ENCODE data around the gene RAP1GAP.

Gene RAP1GAP

DNA sequence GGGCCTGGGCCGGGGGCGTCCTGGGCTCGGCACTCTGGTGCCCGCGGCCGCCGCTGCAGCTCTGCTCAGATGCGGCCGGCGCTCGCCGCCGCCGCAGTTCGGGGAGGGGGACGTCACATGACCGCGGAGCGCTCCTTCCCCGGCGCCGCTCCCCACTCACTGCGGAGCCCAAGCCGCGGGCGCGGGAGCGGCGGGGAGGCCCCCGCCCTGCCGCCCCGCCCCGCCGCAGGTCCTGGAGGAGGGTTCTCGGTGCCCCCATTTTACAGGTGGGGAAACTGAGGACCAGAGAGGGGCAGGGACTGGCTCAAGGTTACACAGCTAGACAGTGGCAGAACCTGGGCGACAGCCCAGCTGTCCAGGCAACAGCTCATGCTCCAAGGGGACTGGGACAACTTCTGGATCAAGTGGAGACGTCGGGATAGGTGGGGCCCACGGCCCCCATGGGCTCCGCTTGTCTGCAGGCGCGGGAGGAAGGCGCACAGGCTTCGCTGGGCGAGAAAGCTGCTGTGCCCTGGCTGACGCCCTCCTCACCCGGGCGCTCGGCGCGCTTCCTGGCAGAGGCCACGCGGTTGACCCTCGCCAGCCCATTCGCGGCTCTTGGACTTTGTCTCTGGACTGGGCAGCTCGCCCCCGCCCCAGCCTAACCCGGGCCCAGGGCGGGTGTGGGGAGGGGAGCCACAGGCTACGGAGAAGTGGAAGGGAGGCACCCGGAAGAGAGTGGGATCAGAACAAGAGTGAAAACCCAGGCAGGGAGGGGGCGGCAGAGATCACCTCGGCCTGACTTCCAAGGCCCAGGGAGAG lies at the start of gene RAP1GAP:
Gene RAP1GAP, minus strand, starts transcription at position 100 of the 801 bp plus-strand sequence. CDS start 49,325 bp downstream, outside the sequence.
- Mint-ChIP-seq H3K27ac (no peak within 1 kb of the TSS), H3K4me3 (peak within 1 kb of the TSS; percentile 67), H3K27me3 (peaks cover 28% of the 10 kb centered on the region), H3K36me3 (ENCODE audit: low read depth) (no peaks in the 10 kb centered on the region), H3K9me3 (no peaks in the 10 kb centered on the region), H3K4me1 (ENCODE audit: low read depth) (peaks cover 7% of the 10 kb centered on the region)

DNA sequence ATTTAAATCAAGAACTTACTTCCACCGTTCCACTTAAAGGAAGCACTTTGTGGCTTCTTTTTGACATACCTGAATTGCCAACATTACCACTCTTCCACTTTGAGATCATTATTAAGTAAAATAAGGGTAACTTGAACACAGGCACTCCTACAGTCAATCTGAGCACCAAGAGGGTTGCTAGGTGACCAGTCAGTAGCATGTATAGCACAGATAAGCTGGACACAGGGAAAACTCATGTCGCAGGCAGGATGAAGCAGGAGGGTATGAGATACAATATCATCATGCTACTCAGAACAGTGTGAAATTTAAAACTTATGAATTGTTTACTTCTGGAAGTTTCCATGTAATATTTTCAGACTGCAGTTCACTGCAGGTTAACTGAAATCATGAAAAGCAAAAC lies 47.0 kb upstream of the RAP1GAP start:
- Mint-ChIP-seq H3K27ac (no peak overlapping the region), H3K27me3 (no peaks in the 10 kb centered on the region), H3K9me3 (no peaks in the 10 kb centered on the region), H3K4me3 (no peak overlapping the region), H3K4me1 (ENCODE audit: low read depth) (no peaks in the 10 kb centered on the region), H3K36me3 (ENCODE audit: low read depth) (peaks cover 65% of the 10 kb centered on the region)

DNA sequence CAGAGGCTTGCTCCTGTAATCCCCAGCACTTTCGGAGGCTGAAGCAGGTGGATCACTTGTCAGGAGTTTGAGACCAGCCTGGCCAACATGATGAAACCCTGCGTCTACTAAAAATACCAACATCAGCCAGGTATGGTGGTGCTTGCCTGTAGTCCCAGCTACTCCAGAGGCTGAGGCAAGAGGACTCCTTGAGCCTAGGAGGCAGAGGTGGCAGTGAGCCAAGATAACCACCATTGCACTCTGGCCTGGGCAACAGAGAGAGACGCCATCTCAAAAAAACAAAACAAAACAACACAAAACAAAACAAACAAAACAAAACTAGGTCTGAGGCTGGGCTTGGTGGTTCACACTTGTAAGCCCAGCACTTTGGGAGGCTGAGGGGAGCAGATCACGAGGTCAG lies 38.7 kb upstream of the RAP1GAP start:
- Mint-ChIP-seq H3K27me3 (no peaks in the 10 kb centered on the region), H3K36me3 (ENCODE audit: low read depth) (peaks cover 54% of the 10 kb centered on the region), H3K27ac (no peak overlapping the region), H3K4me1 (ENCODE audit: low read depth) (peaks cover 4% of the 10 kb centered on the region), H3K4me3 (no peak overlapping the region), H3K9me3 (no peaks in the 10 kb centered on the region)

DNA sequence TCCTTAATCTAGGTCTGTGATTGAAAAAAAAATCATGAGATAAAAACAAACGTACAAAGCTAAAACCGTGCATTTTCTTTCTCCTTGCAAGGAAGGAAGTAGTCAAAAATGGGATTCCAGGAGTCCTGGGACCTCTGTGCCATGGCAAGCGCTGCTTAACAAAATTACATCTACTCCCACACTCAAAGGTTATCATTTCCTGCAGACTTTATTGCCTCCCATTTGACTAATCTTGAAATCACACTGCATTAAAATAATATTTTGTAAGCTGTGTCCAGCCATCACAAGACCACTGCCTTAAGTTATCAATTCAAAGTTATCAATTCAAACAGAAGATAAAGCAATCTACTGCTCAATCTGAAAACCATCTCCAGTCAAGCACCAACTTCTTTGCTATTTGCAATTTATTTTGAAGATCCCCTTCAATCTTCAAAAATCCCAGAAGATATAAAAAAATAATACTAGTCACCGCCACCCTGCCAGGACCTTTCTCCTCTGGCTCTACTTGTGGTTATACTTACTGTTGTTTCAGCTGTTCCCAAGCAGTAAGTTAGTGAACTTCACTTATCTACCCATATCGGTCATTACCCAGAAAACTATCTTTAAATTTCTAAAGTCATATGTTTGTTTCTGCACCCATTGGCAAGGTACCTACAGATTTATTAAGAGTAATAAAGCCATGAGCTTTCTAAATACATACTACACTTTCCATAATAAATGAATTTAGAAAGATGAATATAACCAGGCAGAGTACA lies 38.1 kb upstream of the RAP1GAP start:
- H3K27me3 Mint-ChIP-seq = no peaks in the 10 kb centered on the region
- H3K4me1 Mint-ChIP-seq (ENCODE audit: low read depth) = peaks cover 4% of the 10 kb centered on the region
- no peaks in the 10 kb centered on the region for H3K9me3 Mint-ChIP-seq
- peaks cover 54% of the 10 kb centered on the region for H3K36me3 Mint-ChIP-seq (ENCODE audit: low read depth)
- H3K27ac Mint-ChIP-seq = no peak overlapping the region
- no peak overlapping the region for H3K4me3 Mint-ChIP-seq

DNA sequence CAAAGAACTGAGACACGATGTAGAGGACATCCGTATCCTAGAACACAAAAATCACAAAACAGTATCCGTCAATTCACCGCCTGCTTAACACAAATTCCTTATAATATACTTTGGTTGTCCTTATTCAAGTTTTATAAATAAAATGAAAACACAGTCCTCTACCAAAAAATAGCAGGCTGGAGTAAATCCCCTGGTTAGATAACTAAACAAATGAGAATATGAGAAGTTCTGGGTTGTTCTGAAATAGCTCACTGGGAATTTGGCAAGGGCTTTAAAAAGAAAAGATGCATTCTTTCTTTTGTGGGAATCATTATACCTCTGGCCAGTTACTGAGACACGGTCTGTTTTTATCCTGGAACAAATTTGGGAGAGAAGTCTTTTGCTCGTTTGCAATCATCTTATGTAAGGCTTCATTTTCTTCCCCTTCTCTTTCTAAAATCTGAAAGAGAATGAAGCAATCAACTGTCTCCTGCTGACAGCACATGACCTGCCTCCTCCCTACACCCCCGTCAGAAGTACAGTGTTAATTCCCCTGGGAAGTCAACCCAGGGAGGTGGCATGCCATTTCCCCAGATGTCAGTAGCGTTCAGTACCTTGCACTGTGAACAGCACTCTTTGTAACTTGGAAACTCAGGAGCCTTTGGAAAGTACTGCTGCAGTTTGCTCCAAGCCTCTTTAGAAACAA lies 37.1 kb upstream of the RAP1GAP start:
- Mint-ChIP-seq H3K27ac (no peak overlapping the region), H3K27me3 (no peaks in the 10 kb centered on the region), H3K9me3 (no peaks in the 10 kb centered on the region), H3K36me3 (ENCODE audit: low read depth) (peaks cover 56% of the 10 kb centered on the region), H3K4me1 (ENCODE audit: low read depth) (peaks cover 4% of the 10 kb centered on the region), H3K4me3 (no peak overlapping the region)

DNA sequence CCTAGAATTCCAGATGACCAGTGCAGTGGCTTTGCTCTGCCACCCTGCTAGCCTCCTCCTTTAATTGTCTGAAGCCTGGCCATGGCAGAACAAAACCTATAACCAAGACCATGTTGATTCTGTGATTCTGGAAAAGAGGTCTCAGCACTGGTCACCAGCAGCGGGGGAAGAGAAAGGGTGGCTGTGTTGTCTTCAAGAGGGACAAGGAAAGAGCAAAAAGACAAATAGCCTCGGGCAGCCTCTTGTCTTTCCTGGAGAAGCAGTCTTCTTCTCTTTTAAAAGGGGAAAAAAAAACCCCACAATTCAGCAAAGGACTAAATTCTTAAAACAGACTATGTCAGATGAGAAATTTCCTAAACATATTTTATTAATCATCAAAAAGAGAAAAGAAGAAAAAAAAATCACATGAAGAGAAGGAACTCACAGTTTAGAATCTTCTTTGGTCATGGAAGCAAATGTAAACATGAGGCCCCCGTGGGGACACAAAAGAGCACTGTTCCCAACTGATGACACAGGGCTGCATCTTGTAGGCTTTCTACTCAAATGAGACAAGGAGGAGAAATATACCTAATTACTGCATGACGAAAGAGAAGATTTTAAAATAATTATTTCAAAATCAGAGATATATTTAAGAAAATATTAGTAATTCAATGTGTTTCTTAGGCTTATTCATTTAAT lies 36.3 kb upstream of the RAP1GAP start:
- no peaks in the 10 kb centered on the region for H3K9me3 Mint-ChIP-seq
- no peak overlapping the region for H3K4me3 Mint-ChIP-seq
- peaks cover 4% of the 10 kb centered on the region for H3K4me1 Mint-ChIP-seq (ENCODE audit: low read depth)
- peak overlapping the region; percentile 45 for H3K27ac Mint-ChIP-seq
- H3K27me3 Mint-ChIP-seq = no peaks in the 10 kb centered on the region
- H3K36me3 Mint-ChIP-seq (ENCODE audit: low read depth) = peaks cover 58% of the 10 kb centered on the region

DNA sequence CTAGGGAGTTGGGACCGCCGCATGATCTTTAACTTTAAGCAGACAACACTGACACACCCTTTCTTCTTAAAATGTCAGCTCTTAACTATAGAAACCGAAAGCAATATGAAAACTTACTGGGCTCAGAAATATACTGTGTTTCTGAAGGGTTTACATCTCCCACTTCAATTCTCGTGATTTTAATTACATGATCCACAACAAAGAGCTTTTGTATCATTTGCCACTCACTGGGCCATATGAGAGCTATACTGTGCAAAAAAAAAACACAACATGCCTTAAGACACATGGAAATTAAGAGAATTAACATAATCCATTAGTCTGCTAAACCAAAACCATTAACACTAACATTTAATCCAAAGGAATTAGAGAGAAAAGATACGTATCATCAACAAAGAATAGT lies 35.0 kb upstream of the RAP1GAP start:
- Mint-ChIP-seq H3K27me3 (no peaks in the 10 kb centered on the region), H3K9me3 (no peaks in the 10 kb centered on the region), H3K4me1 (ENCODE audit: low read depth) (peaks cover 4% of the 10 kb centered on the region), H3K27ac (peak overlapping the region; percentile 12), H3K4me3 (no peak overlapping the region), H3K36me3 (ENCODE audit: low read depth) (peaks cover 64% of the 10 kb centered on the region)

DNA sequence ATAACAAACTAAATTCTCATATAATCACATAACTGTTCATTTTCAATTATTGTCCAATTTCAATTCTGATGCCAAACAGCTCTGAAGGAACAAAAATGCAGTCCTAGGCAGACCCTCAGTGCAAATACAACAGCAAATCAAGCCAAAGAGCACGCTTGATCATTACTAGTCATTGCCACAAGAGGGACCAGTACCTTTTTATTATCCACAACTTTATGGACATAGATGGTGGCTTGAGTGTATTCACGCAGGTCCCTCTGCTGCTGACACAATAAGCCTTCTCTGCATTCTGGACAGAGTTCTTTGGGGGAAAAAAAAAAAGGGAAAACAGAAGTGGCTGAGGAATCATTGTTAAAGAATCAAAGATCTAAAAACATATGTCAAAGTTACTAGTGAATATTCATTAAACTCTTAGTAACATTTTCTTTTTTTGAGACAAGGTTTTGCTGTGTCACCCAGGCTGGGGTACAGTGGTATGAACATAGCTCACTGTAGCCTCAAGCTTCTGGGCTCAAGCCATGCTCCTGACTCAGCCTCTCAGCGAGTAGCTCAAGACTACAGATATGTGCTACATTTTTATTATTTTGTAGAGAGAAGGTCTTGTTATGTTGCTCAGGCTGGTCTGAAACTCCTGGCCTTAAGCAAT lies 34.3 kb upstream of the RAP1GAP start:
- no peak overlapping the region for H3K4me3 Mint-ChIP-seq
- peaks cover 66% of the 10 kb centered on the region for H3K36me3 Mint-ChIP-seq (ENCODE audit: low read depth)
- no peaks in the 10 kb centered on the region for H3K27me3 Mint-ChIP-seq
- H3K9me3 Mint-ChIP-seq = no peaks in the 10 kb centered on the region
- H3K4me1 Mint-ChIP-seq (ENCODE audit: low read depth) = peaks cover 5% of the 10 kb centered on the region
- no peak overlapping the region for H3K27ac Mint-ChIP-seq

DNA sequence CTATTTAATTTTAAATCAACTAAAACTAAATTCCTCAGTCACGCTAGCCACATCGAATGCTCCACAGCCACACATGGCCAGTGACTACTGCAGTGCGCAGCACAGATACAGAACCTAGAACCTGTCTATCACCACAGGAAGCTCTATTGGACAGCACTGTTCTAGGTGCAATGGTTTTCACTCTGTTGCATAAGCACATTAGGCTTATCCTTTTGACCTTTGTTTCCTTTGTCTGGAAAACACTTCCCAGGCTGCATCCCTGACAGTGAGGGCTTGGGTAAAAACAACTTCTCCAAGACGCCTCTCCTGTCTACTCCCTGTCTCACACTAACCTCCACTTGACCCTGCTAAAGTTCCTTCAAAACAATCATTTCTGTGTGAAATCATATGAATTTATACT lies 33.6 kb upstream of the RAP1GAP start:
- no peak overlapping the region for H3K27ac Mint-ChIP-seq

DNA sequence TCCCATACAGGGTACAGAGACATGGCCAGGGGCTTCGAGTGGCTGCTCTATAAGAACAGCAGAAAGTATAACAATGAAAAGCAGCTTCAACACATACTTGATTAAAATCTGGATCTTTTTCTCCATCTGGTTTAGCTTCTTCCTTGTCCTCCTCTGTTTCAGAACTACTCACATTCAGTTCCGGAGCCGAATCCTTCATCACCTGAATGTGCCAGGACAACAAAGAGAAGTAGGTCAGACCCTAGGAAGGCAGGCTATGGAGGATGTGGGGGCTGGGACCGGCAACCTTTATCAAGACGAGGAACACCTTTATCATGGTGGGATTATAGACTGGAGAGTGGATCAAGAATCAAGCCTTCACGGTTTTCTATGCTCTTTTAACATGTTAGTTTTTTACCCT lies 32.2 kb upstream of the RAP1GAP start:
- no peak overlapping the region for H3K27ac Mint-ChIP-seq
- no peaks in the 10 kb centered on the region for H3K9me3 Mint-ChIP-seq
- H3K36me3 Mint-ChIP-seq (ENCODE audit: low read depth) = peaks cover 65% of the 10 kb centered on the region
- H3K27me3 Mint-ChIP-seq = no peaks in the 10 kb centered on the region
- H3K4me3 Mint-ChIP-seq = no peak overlapping the region
- H3K4me1 Mint-ChIP-seq (ENCODE audit: low read depth) = peaks cover 7% of the 10 kb centered on the region

More for the DNA sequence above, 33.6 kb upstream of the RAP1GAP start:
- Mint-ChIP-seq H3K27me3 (no peaks in the 10 kb centered on the region), H3K9me3 (no peaks in the 10 kb centered on the region), H3K36me3 (ENCODE audit: low read depth) (peaks cover 72% of the 10 kb centered on the region), H3K4me3 (no peak overlapping the region), H3K4me1 (ENCODE audit: low read depth) (peaks cover 7% of the 10 kb centered on the region)

DNA sequence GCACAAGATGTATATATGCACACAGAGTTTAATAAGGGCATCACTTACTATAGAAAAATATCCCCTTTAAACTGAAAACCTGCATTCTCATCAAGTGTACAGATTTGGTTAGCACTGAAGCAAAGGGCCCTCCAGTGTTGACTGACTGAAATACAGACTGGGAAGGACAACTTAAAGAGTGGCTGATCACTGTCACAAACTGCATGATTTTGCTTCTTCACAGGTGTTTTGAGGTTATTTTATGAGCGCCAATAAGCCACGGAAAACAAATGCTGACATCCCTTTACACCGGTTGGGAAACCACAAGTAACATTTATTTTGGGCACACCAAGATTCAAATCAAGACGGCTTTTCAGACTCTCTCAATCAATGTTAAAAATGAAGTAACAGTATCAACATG lies 30.9 kb upstream of the RAP1GAP start:
- Mint-ChIP-seq H3K36me3 (ENCODE audit: low read depth) (peaks cover 59% of the 10 kb centered on the region), H3K27ac (no peak overlapping the region), H3K9me3 (no peaks in the 10 kb centered on the region), H3K4me3 (no peak overlapping the region), H3K4me1 (ENCODE audit: low read depth) (peaks cover 7% of the 10 kb centered on the region), H3K27me3 (no peaks in the 10 kb centered on the region)

DNA sequence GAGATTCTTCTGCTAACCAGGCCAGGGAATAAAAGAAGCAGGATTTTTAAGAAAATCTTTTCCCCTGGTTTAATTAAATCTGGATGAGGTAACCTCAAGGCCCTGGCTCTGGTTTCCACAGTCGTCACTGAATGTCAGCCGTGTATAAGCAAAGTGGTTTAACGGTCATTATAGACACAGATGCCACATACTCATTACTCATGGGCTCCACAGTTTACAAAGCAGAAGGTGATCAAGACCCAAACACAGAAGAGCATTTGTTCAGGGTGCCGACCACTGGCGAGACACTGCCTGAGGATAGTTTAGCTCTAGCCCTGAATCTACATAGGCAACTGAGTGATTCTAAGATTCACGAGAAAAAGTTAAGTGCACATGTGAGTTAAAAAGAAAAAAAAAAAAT lies 27.8 kb upstream of the RAP1GAP start:
- no peak overlapping the region for H3K27ac Mint-ChIP-seq
- H3K4me3 Mint-ChIP-seq = no peak overlapping the region
- peaks cover 60% of the 10 kb centered on the region for H3K36me3 Mint-ChIP-seq (ENCODE audit: low read depth)
- peaks cover 3% of the 10 kb centered on the region for H3K4me1 Mint-ChIP-seq (ENCODE audit: low read depth)
- H3K9me3 Mint-ChIP-seq = no peaks in the 10 kb centered on the region
- H3K27me3 Mint-ChIP-seq = no peaks in the 10 kb centered on the region

DNA sequence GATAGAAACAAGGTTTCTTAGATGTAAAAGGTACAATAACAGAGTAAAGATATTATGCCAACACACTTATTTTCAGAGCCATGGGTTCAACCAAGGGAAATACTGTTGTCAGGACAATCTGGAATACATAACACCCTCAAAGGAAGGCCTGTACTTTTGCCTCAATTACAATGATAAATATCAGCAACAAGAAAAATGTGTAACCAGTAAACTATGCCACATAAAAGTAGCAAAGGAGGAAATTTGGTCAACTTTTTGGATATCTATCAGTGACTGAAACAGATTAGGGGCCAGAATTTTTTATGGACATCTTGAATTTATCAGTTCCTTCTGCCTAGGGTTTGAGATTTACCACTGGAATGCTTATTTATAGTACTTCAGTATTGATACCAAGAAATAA lies 24.6 kb upstream of the RAP1GAP start:
- H3K36me3 Mint-ChIP-seq (ENCODE audit: low read depth) = peaks cover 63% of the 10 kb centered on the region
- H3K4me3 Mint-ChIP-seq = no peak overlapping the region
- no peak overlapping the region for H3K27ac Mint-ChIP-seq
- H3K27me3 Mint-ChIP-seq = no peaks in the 10 kb centered on the region
- H3K4me1 Mint-ChIP-seq (ENCODE audit: low read depth) = peaks cover 3% of the 10 kb centered on the region
- no peaks in the 10 kb centered on the region for H3K9me3 Mint-ChIP-seq

DNA sequence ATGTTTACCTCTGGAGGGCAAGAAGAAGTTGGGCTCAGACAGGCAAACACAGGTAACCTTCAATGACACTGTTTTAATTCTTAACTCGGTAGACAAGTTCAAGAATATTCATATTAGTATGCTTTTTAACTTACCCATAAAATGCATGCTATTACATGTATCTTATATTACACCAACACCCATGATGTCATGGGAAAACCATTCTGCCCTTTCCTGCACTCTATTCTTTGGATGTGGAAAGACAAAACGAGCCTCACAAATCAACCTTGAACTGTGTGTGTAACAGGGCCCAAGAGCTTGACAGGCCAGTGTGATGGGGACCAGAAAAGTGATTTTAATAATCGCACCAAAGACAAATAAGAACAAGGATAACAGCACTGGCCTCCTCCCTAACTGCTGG lies 22.6 kb upstream of the RAP1GAP start:
- H3K27me3 Mint-ChIP-seq = no peaks in the 10 kb centered on the region
- no peak overlapping the region for H3K4me3 Mint-ChIP-seq
- peaks cover 68% of the 10 kb centered on the region for H3K36me3 Mint-ChIP-seq (ENCODE audit: low read depth)
- H3K9me3 Mint-ChIP-seq = no peaks in the 10 kb centered on the region
- no peak overlapping the region for H3K27ac Mint-ChIP-seq
- no peaks in the 10 kb centered on the region for H3K4me1 Mint-ChIP-seq (ENCODE audit: low read depth)
